IMR-90 (cell line): ENCODE measurements around the gene RRP7A. TPM values are rescaled to one million over a fixed set of nuclear protein-coding genes. Genes with fewer than 3 reads are reported as not detected.

Experiments
- ATAC-seq: fragments of 200-7000 bp; cut with Tn5 transposase; 2 replicates; pipeline ENCODE4 v1.9.1; 2020; ENCODE audit warnings: low read depth, mild to moderate bottlenecking, moderate library complexity
- BruUV-seq: library from RNA; stranded (reverse); fragments of 400-500 nt; replicated peaks from 2 replicates; lab custom pipeline; 2021; lab: Mats Ljungman, UMichigan
- CTCF ChIA-PET: fragments of 300-600 bp; formaldehyde crosslinking; extraction: SDS; loops from one replicate; lab custom pipeline; 2021; ENCODE audit warnings: antibody characterized with exemption; lab: Yijun Ruan, JAX
- POLR2A ChIA-PET: fragments of 300-600 bp; sonication (Branson Sonifier 250); formaldehyde crosslinking; loops from one replicate; lab custom pipeline; 2022; ENCODE audit warnings: antibody characterized with exemption; ENCODE audit not compliant: unreplicated experiment; lab: Charles Lee
- DNase-seq: peaks from one replicate; pipeline ENCODE4 v3.0.0; 2013
- H2AFZ ChIP-seq: replicated peaks from 2 replicates; pipeline ENCODE3; 2013; ENCODE audit warnings: low read length, mild to moderate bottlenecking; ENCODE audit not compliant: poor library complexity
- H2AK5ac ChIP-seq: 2 replicates; pipeline ENCODE4 v1.6.1; 2013; ENCODE audit warnings: low read depth, low read length, inconsistent platforms
- H2AK9ac ChIP-seq: replicated peaks from 2 replicates; pipeline ENCODE3; 2013; ENCODE audit warnings: mild to moderate bottlenecking, low read depth, low read length, moderate library complexity; ENCODE audit not compliant: poor library complexity
- H2BK120ac ChIP-seq: 2 replicates; pipeline ENCODE4 v1.6.1; 2013; ENCODE audit warnings: low read depth, low read length, inconsistent platforms
- H2BK15ac ChIP-seq: 3 replicates; pipeline ENCODE4 v1.6.1; 2013; ENCODE audit warnings: low read depth, low read length, inconsistent platforms
- H2BK20ac ChIP-seq: 2 replicates; pipeline ENCODE4 v1.6.1; 2013; ENCODE audit warnings: low read depth, mild to moderate bottlenecking, inconsistent platforms, low read length, moderate library complexity
- H2BK5ac ChIP-seq: 2 replicates; pipeline ENCODE4 v1.6.1; 2013; ENCODE audit warnings: mild to moderate bottlenecking, low read depth, low read length, inconsistent platforms; ENCODE audit not compliant: poor library complexity, severe bottlenecking
- H3K14ac ChIP-seq: replicated peaks from 2 replicates; pipeline ENCODE4 v1.6.1; 2013; ENCODE audit warnings: low read depth, low read length, inconsistent platforms
- H3K18ac ChIP-seq: 2 replicates; pipeline ENCODE4 v1.6.1; 2013; ENCODE audit warnings: low read depth, low read length, control low read depth
- H3K23ac ChIP-seq: 2 replicates; pipeline ENCODE4 v1.6.1; 2013; ENCODE audit warnings: low read depth, low read length, inconsistent platforms
- H3K27ac ChIP-seq: 2 replicates; pipeline ENCODE4 v1.5.1; 2013; ENCODE audit warnings: mild to moderate bottlenecking, control low read depth, low read length; ENCODE audit not compliant: insufficient read depth
- H3K27me3 ChIP-seq: 2 replicates; pipeline ENCODE4 v1.6.1; 2013; ENCODE audit warnings: low read length; ENCODE audit not compliant: control insufficient read depth, insufficient read depth
- H3K36me3 ChIP-seq: 2 replicates; pipeline ENCODE4 v1.6.1; 2013; ENCODE audit warnings: low read length, mixed read lengths; ENCODE audit not compliant: control insufficient read depth, insufficient read depth
- H3K4ac ChIP-seq: 2 replicates; pipeline ENCODE4 v1.6.1; 2013; ENCODE audit warnings: low read depth, low read length, inconsistent platforms
- H3K4me1 ChIP-seq: 2 replicates; pipeline ENCODE4 v1.6.1; 2013; ENCODE audit warnings: low read length, mixed read lengths; ENCODE audit not compliant: control insufficient read depth, insufficient read depth
- H3K4me2 ChIP-seq: 2 replicates; pipeline ENCODE4 v1.6.1; 2013; ENCODE audit warnings: low read depth, mild to moderate bottlenecking, control low read depth, low read length, moderate library complexity
- H3K4me3 ChIP-seq: 2 replicates; pipeline ENCODE4 v1.5.1; 2013; ENCODE audit warnings: low read depth, mild to moderate bottlenecking, control low read depth, low read length, moderate library complexity; ENCODE audit not compliant: insufficient read depth
- H3K56ac ChIP-seq: 2 replicates; pipeline ENCODE4 v1.6.1; 2013; ENCODE audit warnings: low read length, inconsistent platforms; ENCODE audit not compliant: insufficient read depth; ENCODE audit errors: extremely low read depth
- H3K79me1 ChIP-seq, 2 experiments: 2 replicates each; pipeline ENCODE4 v1.6.1; 2013; ENCODE audit warnings: low read length in 2 of 2, inconsistent platforms in 1 of 2, low read depth in 1 of 2
- H3K9ac ChIP-seq: 2 replicates; pipeline ENCODE4 v1.6.1; 2013; ENCODE audit warnings: low read depth, low read length, control low read depth
- H3K9me1 ChIP-seq: 2 replicates; pipeline ENCODE4 v1.6.1; 2013; ENCODE audit warnings: low read length, inconsistent platforms; ENCODE audit not compliant: insufficient read depth
- H3K9me3 ChIP-seq: 2 replicates; pipeline ENCODE4 v1.6.1; 2013; ENCODE audit warnings: low read length; ENCODE audit not compliant: control insufficient read depth, insufficient read depth
- H4K20me1 ChIP-seq: 2 replicates; pipeline ENCODE4 v1.6.1; 2013; ENCODE audit warnings: low read length, inconsistent platforms; ENCODE audit not compliant: insufficient read depth
- H4K5ac ChIP-seq: 2 replicates; pipeline ENCODE4 v1.6.1; 2013; ENCODE audit warnings: mild to moderate bottlenecking, low read depth, low read length, control low read depth
- H4K8ac ChIP-seq, 2 experiments: 2 replicates each; pipeline ENCODE4 v1.6.1; 2013; ENCODE audit warnings: low read depth in 2 of 2, low read length in 2 of 2, control low read depth in 1 of 2, inconsistent platforms in 1 of 2
- H4K91ac ChIP-seq: 2 replicates; pipeline ENCODE4 v1.6.1; 2013; ENCODE audit warnings: low read depth, low read length, inconsistent platforms; ENCODE audit not compliant: insufficient read depth
- CEBPB ChIP-seq: IDR thresholded peaks from 2 replicates; pipeline ENCODE4 v1.6.1; 2012; ENCODE audit warnings: low read depth, low read length, improper control_type of control experiment
- RAD21 ChIP-seq: IDR thresholded peaks from 2 replicates; pipeline ENCODE4 v1.6.1; 2012; ENCODE audit warnings: low read length, improper control_type of control experiment
- RCOR1 ChIP-seq: IDR thresholded peaks from 2 replicates; pipeline ENCODE4 v1.6.1; 2012; ENCODE audit warnings: mild to moderate bottlenecking, low read length, improper control_type of control experiment; ENCODE audit not compliant: insufficient replicate concordance
- RFX5 ChIP-seq: IDR thresholded peaks from 2 replicates; pipeline ENCODE4 v1.8.0; 2012; ENCODE audit warnings: low read depth, mild to moderate bottlenecking, low read length, moderate library complexity
- SMC3 ChIP-seq: fragments of 150-350 bp; IDR thresholded peaks from 2 replicates; pipeline ENCODE4 v1.6.1; 2016; ENCODE audit warnings: low read depth, mild to moderate bottlenecking, antibody characterized with exemption, low read length, moderate library complexity
- WGBS, 2 experiments: methylation state at CpG; one replicate each; pipeline versions ENCODE4 v1.1.5 to v1.1.7; 2013; ENCODE audit warnings: missing lambda C conversion rate in 2 of 2; ENCODE audit not compliant: insufficient read length in 1 of 2; ENCODE audit errors: extremely low coverage in 2 of 2; 5-methylcytosine and 5-hydroxymethylcytosine counted together
- dilution Hi-C: fragments of 300-500 bp; cut with HindIII; formaldehyde crosslinking; loops from one replicate; pipeline ENCODE4 v1.14.3; 2018; ENCODE audit warnings: low sequenced_read_pairs; ENCODE audit not compliant: unreplicated experiment
- in situ Hi-C: fragments of 300-500 bp; cut with MboI; formaldehyde crosslinking; loops from 3 replicates; pipeline ENCODE4 v1.14.3; 2019; ENCODE audit warnings: low sequenced_read_pairs, inconsistent platforms, mixed read lengths
- intact Hi-C: fragments of 100-400 bp; cut with micrococcal nuclease; formaldehyde crosslinking; loops from 2 replicates; pipeline ENCODE4 v1.10.0; 2022
- polyA plus RNA-seq, 3 experiments: library from polyadenylated mRNA; depleted of rRNA; stranded (reverse); fragments of >200 nt; gene quantifications; 2 replicates each; pipeline ENCODE4 v1.2.3, GENCODE V29; 2012; ENCODE audit warnings: low replicate concordance in 1 of 3
- total RNA-seq: library from RNA; depleted of rRNA; stranded (reverse); fragments of >200 nt; gene quantifications from 2 replicates; pipeline ENCODE4 v1.2.3, GENCODE V29; 2012
- TF ChIP-seq, protein P1 (sequence below): conservative IDR thresholded peaks from 2 replicates; pipeline ENCODE4 v1.5.1; 2012; ENCODE audit warnings: mild to moderate bottlenecking, low read depth, low read length, improper control_type of control experiment

Gene RRP7A
- total and polyA plus RNA-seq, 2 of the 4 experiments (the other 2 are of a cell fraction), result 25.5 to 29.2 TPM

DNA sequence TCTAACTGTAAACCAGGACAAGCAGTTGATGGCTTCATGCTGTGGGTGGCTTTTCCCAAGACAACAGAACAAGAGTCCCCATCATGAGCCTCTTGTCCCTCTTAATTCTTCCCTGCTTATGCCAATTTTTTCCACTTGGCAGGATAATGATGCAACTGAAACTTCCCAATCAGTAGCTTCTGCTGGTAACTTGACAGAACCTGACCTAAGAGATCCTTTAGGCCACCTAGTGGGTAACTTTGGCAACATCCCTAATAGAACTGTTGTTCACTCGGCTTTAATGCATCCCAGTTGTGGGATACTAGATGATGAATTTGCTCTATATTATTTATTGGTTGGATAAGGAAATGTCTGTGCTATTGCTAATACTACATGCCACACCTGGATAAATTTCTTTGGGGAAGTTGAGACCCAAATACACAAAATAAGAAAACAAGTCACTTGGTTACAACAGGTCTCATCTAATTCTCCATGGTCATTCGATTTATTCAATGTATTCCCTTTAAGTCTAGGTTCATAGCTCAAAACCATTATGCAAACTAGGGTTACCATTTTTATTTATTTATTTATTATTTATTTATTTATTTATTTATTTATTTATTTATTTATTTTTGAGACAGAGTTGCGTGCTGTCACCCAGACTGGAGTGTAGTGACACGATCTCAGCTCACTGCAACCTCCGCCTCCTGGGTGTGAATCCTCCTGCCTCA lies 46.0 kb downstream of the RRP7A start:
- Histone ChIP-seq H4K91ac (no peak overlapping the region), H4K20me1 (no peaks in the 10 kb centered on the region), H2AK5ac (no peak overlapping the region), H3K14ac (no peak overlapping the region), H2BK15ac (no peak overlapping the region), H2BK5ac (no peak overlapping the region), H3K4me3 (no peak overlapping the region), H2BK20ac (no peak overlapping the region), H2AK9ac (no peak overlapping the region), H3K27ac (no peak overlapping the region), H3K4me2 (no peak overlapping the region), H3K4me1 (no peaks in the 10 kb centered on the region), H4K8ac (no peak overlapping the region), H2BK120ac (no peak overlapping the region), H4K5ac (no peak overlapping the region), H3K9me1 (no peaks in the 10 kb centered on the region), H3K18ac (no peak overlapping the region), H3K23ac (no peak overlapping the region), H3K9me3 (no peaks in the 10 kb centered on the region), H3K4ac (no peak overlapping the region), H3K79me1 (no peaks in the 10 kb centered on the region), H3K9ac (no peak overlapping the region), H3K36me3 (no peaks in the 10 kb centered on the region), H2AFZ (no peak overlapping the region), H3K56ac (no peak overlapping the region), H3K27me3 (peaks cover 22% of the 10 kb centered on the region)
- in situ Hi-C loops (no loop called here), dilution Hi-C loops (no loop called here), intact Hi-C loops (loop anchor here (2.0 to 10.0 kb wide), 2 partner anchors 379 to 507 kb away; partner anchors contain the start of gene NDUFA6)
- DNase-seq, result peak; percentile 63
- ChIA-PET POLR2A (interaction anchor here (0.7 kb wide), 2 partner anchors 254 to 355 kb away, joined by 4 to 11 read pairs; no protein-coding TSS in a partner anchor), CTCF (interaction anchor here (0.6 to 1.9 kb wide), 10 partner anchors 10 to 776 kb away, joined by 3 to 7 read pairs (median 4); no protein-coding TSS in a partner anchor)
- BruUV-seq, result no TSS peak
- TF ChIP-seq SMC3, result peak; percentile 51; the same call in 1 of the 2 replicates
- TF ChIP-seq, protein P1, sequence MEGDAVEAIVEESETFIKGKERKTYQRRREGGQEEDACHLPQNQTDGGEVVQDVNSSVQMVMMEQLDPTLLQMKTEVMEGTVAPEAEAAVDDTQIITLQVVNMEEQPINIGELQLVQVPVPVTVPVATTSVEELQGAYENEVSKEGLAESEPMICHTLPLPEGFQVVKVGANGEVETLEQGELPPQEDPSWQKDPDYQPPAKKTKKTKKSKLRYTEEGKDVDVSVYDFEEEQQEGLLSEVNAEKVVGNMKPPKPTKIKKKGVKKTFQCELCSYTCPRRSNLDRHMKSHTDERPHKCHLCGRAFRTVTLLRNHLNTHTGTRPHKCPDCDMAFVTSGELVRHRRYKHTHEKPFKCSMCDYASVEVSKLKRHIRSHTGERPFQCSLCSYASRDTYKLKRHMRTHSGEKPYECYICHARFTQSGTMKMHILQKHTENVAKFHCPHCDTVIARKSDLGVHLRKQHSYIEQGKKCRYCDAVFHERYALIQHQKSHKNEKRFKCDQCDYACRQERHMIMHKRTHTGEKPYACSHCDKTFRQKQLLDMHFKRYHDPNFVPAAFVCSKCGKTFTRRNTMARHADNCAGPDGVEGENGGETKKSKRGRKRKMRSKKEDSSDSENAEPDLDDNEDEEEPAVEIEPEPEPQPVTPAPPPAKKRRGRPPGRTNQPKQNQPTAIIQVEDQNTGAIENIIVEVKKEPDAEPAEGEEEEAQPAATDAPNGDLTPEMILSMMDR, result peak; percentile 66
- TF ChIP-seq RAD21, result peak; percentile 59
- TF ChIP-seq CEBPB, result peak; percentile 73
- no peak for TF ChIP-seq RCOR1
- TF ChIP-seq RFX5, result no peak
- ATAC-seq, result peak; percentile 82
- WGBS, 2 experiments, result no CpG with 5 or more reads among the region's 5 CpGs
